ENCODE data around the gene ADGRF4. TPM values are rescaled to one million over a fixed set of nuclear protein-coding genes. Genes with fewer than 3 reads are reported as not detected.

The ADGRF4 gene
- total and polyA plus RNA-seq, 9 donors = 0.11 to 1.3 (median 0.27) TPM; not detected in 2

DNA sequence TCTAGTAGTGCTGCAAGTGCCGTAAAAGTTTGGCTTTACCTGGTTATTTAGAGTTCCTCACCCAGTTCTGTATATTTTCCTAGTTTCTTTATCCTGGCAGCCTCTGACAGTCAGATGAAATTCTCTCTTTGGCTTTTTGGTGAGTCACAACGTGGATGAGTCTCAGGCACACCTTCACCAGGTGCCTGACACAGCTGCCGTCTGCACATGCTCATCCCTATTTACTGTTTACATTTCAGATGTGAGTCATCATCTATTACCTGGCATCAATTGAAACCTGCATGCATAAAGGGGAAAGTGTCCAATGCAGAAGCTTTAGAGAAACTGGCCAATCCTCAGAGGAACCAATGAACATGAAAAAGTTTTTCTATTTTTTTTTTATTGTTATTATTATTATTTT is 33.3 kb upstream of the ADGRF4 start:
- no peaks in the 10 kb centered on the region for H3K27me3 ChIP-seq
- H3K4me3 ChIP-seq = no peak overlapping the region
- no peaks in the 10 kb centered on the region for H3K4me1 ChIP-seq (ENCODE audit: insufficient read depth)
- TF ChIP-seq EP300 (IDR thresholded peaks at IDR 0.05) (no peak), CTCF (IDR thresholded peaks at IDR 0.05) (no peak), POLR2A (IDR thresholded peaks at IDR 0.05) (no peak)
- WGBS, 3 donors = 73 to 78% (median 78%) methylated on average over 3 of the region's 3 CpGs
- H3K36me3 ChIP-seq = no peaks in the 10 kb centered on the region
- intact Hi-C loops (cut with DNase I) = no loop called here
- no peaks in the 10 kb centered on the region for H3K9me3 ChIP-seq
- H3K27ac ChIP-seq = no peak overlapping the region
- DNase-seq = no peak

DNA sequence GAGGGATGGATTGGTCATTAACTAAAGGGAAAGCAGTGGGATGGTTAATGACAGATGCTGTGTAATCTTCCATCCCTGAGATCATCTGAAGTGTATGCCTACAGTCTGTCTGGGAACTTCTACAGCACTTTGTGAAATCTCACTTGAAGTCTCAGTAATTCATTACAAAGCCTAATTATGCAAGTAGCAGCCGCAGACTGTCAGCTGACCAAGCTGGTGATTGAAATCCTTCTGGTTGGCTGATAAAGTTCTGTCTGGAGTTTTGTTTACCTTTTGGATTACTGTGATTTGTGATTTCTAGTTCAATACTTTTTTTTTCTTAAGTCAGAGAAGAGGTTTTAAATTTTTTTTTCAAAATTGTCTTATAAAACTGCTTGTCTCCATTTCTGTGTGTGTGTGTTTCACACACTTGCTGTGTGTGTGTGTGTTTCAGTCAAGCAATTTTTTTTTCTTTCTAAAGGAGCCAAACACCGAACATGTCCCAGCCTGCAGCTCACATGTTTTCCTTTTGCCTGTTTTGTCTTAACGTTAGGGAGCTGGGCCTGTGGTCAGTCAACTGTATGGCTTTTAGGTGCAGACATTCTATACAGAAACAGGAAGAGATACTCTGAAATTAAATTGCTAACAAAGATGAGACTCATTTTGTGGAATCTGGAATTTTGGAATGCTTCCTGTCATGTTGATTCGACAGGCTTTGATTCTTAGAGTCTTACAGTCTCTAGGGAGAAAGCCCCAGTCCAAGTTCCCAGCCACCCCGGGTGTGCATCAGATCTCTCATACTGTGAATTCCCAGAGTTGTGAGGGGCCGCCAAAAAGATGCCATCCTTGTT is 28.5 kb upstream of the ADGRF4 start:
- Histone ChIP-seq H3K4me3 (no peak overlapping the region), H3K36me3 (no peaks in the 10 kb centered on the region), H3K27me3 (no peaks in the 10 kb centered on the region), H3K4me1 (ENCODE audit: insufficient read depth) (no peaks in the 10 kb centered on the region), H3K9me3 (no peaks in the 10 kb centered on the region), H3K27ac (no peak overlapping the region)
- intact Hi-C loops (cut with DNase I) = no loop called here
- 21 to 34% (median 24%) methylated on average over 6 of the region's 6 CpGs for WGBS, 3 donors
- no peak for DNase-seq
- TF ChIP-seq POLR2A (IDR thresholded peaks at IDR 0.05) = no peak
- TF ChIP-seq EP300 (IDR thresholded peaks at IDR 0.05) = no peak
- TF ChIP-seq CTCF (IDR thresholded peaks at IDR 0.05) = no peak

DNA sequence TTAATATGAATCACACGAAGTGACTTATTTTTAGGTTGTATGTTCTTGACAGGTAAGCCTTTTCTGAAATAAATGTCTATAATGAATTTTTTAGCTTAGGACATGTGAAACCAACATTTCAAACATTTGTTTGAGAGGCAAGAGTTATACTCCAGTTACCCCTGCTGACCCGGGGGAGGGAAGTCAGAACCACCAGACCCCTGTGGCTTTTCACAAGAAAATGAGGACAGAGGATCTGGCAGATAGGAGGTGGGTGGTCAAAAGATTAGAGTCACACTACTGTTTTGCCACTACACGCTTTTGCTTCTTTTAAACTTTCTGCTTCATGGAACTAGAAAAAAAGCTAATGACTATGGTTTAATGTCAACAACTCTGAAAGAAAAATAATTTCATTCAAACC is 27.5 kb upstream of the ADGRF4 start:
- no peak for TF ChIP-seq EP300 (IDR thresholded peaks at IDR 0.05)
- no peak for TF ChIP-seq CTCF (IDR thresholded peaks at IDR 0.05)
- no peak for TF ChIP-seq POLR2A (IDR thresholded peaks at IDR 0.05)
- Histone ChIP-seq H3K9me3 (no peaks in the 10 kb centered on the region), H3K27me3 (no peaks in the 10 kb centered on the region), H3K36me3 (no peaks in the 10 kb centered on the region), H3K4me3 (no peak overlapping the region), H3K4me1 (ENCODE audit: insufficient read depth) (no peaks in the 10 kb centered on the region), H3K27ac (no peak overlapping the region)
- 52 to 61% (median 61%) methylated on average over 3 of the region's 3 CpGs for WGBS, 3 donors
- no peak for DNase-seq
- intact Hi-C loops (cut with DNase I) = no loop called here

- Histone ChIP-seq H3K4me3 (no peak overlapping the region), H3K27me3 (no peaks in the 10 kb centered on the region), H3K27ac (no peak overlapping the region), H3K4me1 (ENCODE audit: insufficient read depth) (no peaks in the 10 kb centered on the region), H3K36me3 (no peaks in the 10 kb centered on the region), H3K9me3 (no peaks in the 10 kb centered on the region)
- WGBS, 3 donors = 60 to 66% (median 65%) methylated on average over 1 of the region's 1 CpG
- no peak for TF ChIP-seq EP300 (IDR thresholded peaks at IDR 0.05)
- TF ChIP-seq CTCF (IDR thresholded peaks at IDR 0.05) = no peak
- no peak for TF ChIP-seq POLR2A (IDR thresholded peaks at IDR 0.05)
- DNase-seq = no peak
- intact Hi-C loops (cut with DNase I) = no loop called here
Measured at GRCh38 chr6:47671777-47672176, 26.6 kb upstream of the ADGRF4 start.
